ENCODE results near the gene BSCL2. TPM values are rescaled to one million over a fixed set of nuclear protein-coding genes. Genes with fewer than 3 reads are reported as not detected.

The BSCL2 gene
- total RNA-seq, 4 donors from 2014 or later: 25.7 to 69.4 (median 32.6) TPM

- H3K9me3 ChIP-seq: no peaks in the 10 kb centered on the region
- intact Hi-C loops (cut with DNase I): no loop called here
- H3K27me3 ChIP-seq: no peaks in the 10 kb centered on the region
- peak; percentile 98 for DNase-seq
- TF ChIP-seq POLR2A (IDR thresholded peaks at IDR 0.05) (peak in 3 of 4 donors; percentile 71 to 82 (median 74)), CTCF (IDR thresholded peaks at IDR 0.05) (no peak)
- WGBS, 2 donors: 0% methylated on average over 11 to 37 of the region's 73 CpGs
- peak within 1 kb of the TSS; percentile 76 to 96 (median 94) for H3K4me3 ChIP-seq
- H3K36me3 ChIP-seq: peaks cover 0 to 67% (median 30%) of the 10 kb centered on the region in 3 donors
- H3K27ac ChIP-seq: peak within 1 kb of the TSS; percentile 92 to 96 (median 94)
- peaks cover 18 to 44% (median 20%) of the 10 kb centered on the region in 3 donors for H3K4me1 ChIP-seq
Observed at GRCh38 chr11:62645946-62646824, 61.0 kb downstream of the BSCL2 start, which contains the start of gene GANAB. GANAB (minus strand) TSS chr11:62646613; CDS start chr11:62646599, 14 bp downstream.

- peaks cover 0 to 67% (median 30%) of the 10 kb centered on the region in 3 donors for H3K36me3 ChIP-seq
- H3K4me3 ChIP-seq: peak overlapping the region; percentile 76 to 96 (median 94)
- WGBS, 2 donors: 13 to 15% methylated on average over 11 of the region's 11 CpGs
- no peaks in the 10 kb centered on the region for H3K9me3 ChIP-seq
- DNase-seq: no peak
- no peak for TF ChIP-seq CTCF (IDR thresholded peaks at IDR 0.05)
- TF ChIP-seq POLR2A (IDR thresholded peaks at IDR 0.05): no peak
- no peaks in the 10 kb centered on the region for H3K27me3 ChIP-seq
- H3K27ac ChIP-seq: peak overlapping the region; percentile 92 to 96 (median 94)
- intact Hi-C loops (cut with DNase I): no loop called here
- H3K4me1 ChIP-seq: peaks cover 18 to 39% (median 20%) of the 10 kb centered on the region in 3 donors
Observed at GRCh38 chr11:62645671-62645945, 61.6 kb downstream of the BSCL2 start.

GRCh38 chr11:62644220-62644619 lies 63.0 kb downstream of the BSCL2 start:
- H3K4me1 ChIP-seq: peaks cover 18 to 43% (median 20%) of the 10 kb centered on the region in 3 donors
- H3K4me3 ChIP-seq: no peak overlapping the region
- H3K9me3 ChIP-seq: no peaks in the 10 kb centered on the region
- whole genome bisulfite sequencing, 2 donors: 79 to 89% methylated on average over 6 of the region's 8 CpGs
- no peak for DNase-seq
- H3K36me3 ChIP-seq: peaks cover 0 to 61% (median 24%) of the 10 kb centered on the region in 3 donors
- no peak overlapping the region for H3K27ac ChIP-seq
- intact Hi-C loops (cut with DNase I): no loop called here
- H3K27me3 ChIP-seq: no peaks in the 10 kb centered on the region
- TF ChIP-seq CTCF (IDR thresholded peaks at IDR 0.05) (no peak), POLR2A (IDR thresholded peaks at IDR 0.05) (no peak)

Small RNAs within 50 kb of the gene (small RNA-seq; reads per million reads assigned to genes)
- 0 reads per million in 4 donors for gene SNORA57

Other genes with a start within 250 kb of the BSCL2 start
- 1,000 to 10,000 TPM in 2 of 4 donors, 100 to 1,000 TPM in 2; 695 to 1,250 (median 954) TPM for gene AHNAK, start 160.6 kb downstream of the BSCL2 start, total RNA-seq
- 1,000 to 10,000 TPM; 1,144 to 2,095 (median 1,685) TPM for gene EEF1G, start 133.5 kb downstream of the BSCL2 start, total RNA-seq
- gene TUT1, start 115.9 kb downstream of the BSCL2 start, total RNA-seq: 10 to 100 TPM in 1 of 4 donors, 1 to 10 TPM in 3; 5.0 to 12.7 (median 8.0) TPM
- 100 to 1,000 TPM; 103 to 132 (median 111) TPM for gene MTA2, start 105.6 kb downstream of the BSCL2 start, total RNA-seq
- 10 to 100 TPM; 34.7 to 58.6 (median 53.6) TPM for gene EML3, start 94.6 kb downstream of the BSCL2 start, total RNA-seq
- 10 to 100 TPM in 1 of 4 donors, 1 to 10 TPM in 3; 5.5 to 10.8 (median 7.2) TPM for gene ROM1, start 94.2 kb downstream of the BSCL2 start, total RNA-seq
- gene B3GAT3, start 85.4 kb downstream of the BSCL2 start, total RNA-seq: 10 to 100 TPM in 3 of 4 donors, 1 to 10 TPM in 1; 8.6 to 17.2 (median 12.9) TPM
- 10 to 100 TPM; 90.8 to 97.2 (median 95.0) TPM for gene GANAB, start 60.8 kb downstream of the BSCL2 start, total RNA-seq
- gene INTS5, start 54.1 kb downstream of the BSCL2 start, total RNA-seq: 10 to 100 TPM; 15.4 to 21.2 (median 19.0) TPM
- 10 to 100 TPM; 36.0 to 53.4 (median 43.6) TPM for gene C11orf98, start 42.2 kb downstream of the BSCL2 start, total RNA-seq
- gene CSKMT, start 42.1 kb downstream of the BSCL2 start, total RNA-seq: 10 to 100 TPM in 2 of 4 donors, 1 to 10 TPM in 2; 1.1 to 10.5 (median 7.0) TPM
- gene UQCC3, start 35.8 kb downstream of the BSCL2 start, total RNA-seq: 10 to 100 TPM; 10.5 to 17.2 (median 12.2) TPM
- 1 to 10 TPM; 1.8 to 3.6 (median 2.5) TPM for gene LBHD1, start 35.2 kb downstream of the BSCL2 start, total RNA-seq
- 100 to 1,000 TPM in 1 of 4 donors, 10 to 100 TPM in 3; 67.3 to 148 (median 86.1) TPM for gene UBXN1, start 28.4 kb downstream of the BSCL2 start, total RNA-seq
- gene LRRN4CL, start 17.9 kb downstream of the BSCL2 start, total RNA-seq: 10 to 100 TPM in 1 of 4 donors, 1 to 10 TPM in 2, under 1 TPM in 1; 0.27 to 12.0 (median 4.5) TPM
- not detected for gene GNG3, start 252 bp upstream of the BSCL2 start, total RNA-seq
- gene HNRNPUL2, start 20.0 kb upstream of the BSCL2 start, total RNA-seq: 10 to 100 TPM; 14.4 to 33.0 (median 26.4) TPM
- 10 to 100 TPM in 3 of 4 donors, 1 to 10 TPM in 1; 9.6 to 21.3 (median 15.0) TPM for gene TTC9C, start 21.1 kb upstream of the BSCL2 start, total RNA-seq
- gene ZBTB3, start 46.7 kb upstream of the BSCL2 start, total RNA-seq: 1 to 10 TPM; 4.7 to 7.7 (median 6.9) TPM
- 10 to 100 TPM; 26.5 to 61.2 (median 47.7) TPM for gene POLR2G, start 54.2 kb upstream of the BSCL2 start, total RNA-seq
- 10 to 100 TPM; 11.5 to 40.2 (median 19.0) TPM for gene TAF6L, start 64.0 kb upstream of the BSCL2 start, total RNA-seq
- 10 to 100 TPM; 35.6 to 60.1 (median 43.3) TPM for gene TMEM179B, start 80.0 kb upstream of the BSCL2 start, total RNA-seq
- 10 to 100 TPM; 13.2 to 28.4 (median 22.0) TPM for gene TMEM223, start 84.6 kb upstream of the BSCL2 start, total RNA-seq
- gene NXF1, start 98.0 kb upstream of the BSCL2 start, total RNA-seq: 10 to 100 TPM; 38.1 to 62.4 (median 44.4) TPM
- 10 to 100 TPM; 23.0 to 34.7 (median 24.2) TPM for gene STX5, start 124.6 kb upstream of the BSCL2 start, total RNA-seq
- not detected for gene TEX54, start 125.4 kb upstream of the BSCL2 start, total RNA-seq
- gene WDR74, start 132.2 kb upstream of the BSCL2 start, total RNA-seq: 10 to 100 TPM; 31.7 to 74.0 (median 44.3) TPM
- 100 to 1,000 TPM; 132 to 373 (median 153) TPM for gene SLC3A2, start 173.5 kb upstream of the BSCL2 start, total RNA-seq
- gene CHRM1, start 213.9 kb upstream of the BSCL2 start, total RNA-seq: under 1 TPM in 2 of 4 donors, not detected in 2; 0.30 to 0.73 TPM